OCI-LY3 (cell line): Measurements from ENCODE around the gene TSPAN1.

Experiments used
- H2AFZ ChIP-seq: fragments of 200-600, 300-600 bp; shearing (Covaris generic); 2 replicates; pipeline ENCODE4 v1.6.0; 2014; ENCODE audit warnings: antibody characterized with exemption, low read depth, low read length
- H3K27ac ChIP-seq: fragments of 200-600, 300-600 bp; sonication (generic); 2 replicates; pipeline ENCODE4 v1.5.1; 2014; ENCODE audit warnings: mild to moderate bottlenecking, low read length, moderate library complexity, mixed read lengths
- H3K27me3 ChIP-seq: fragments of 200-600, 300-600 bp; sonication (generic); 2 replicates; pipeline ENCODE4 v1.6.1; 2014; ENCODE audit warnings: low read depth, low read length, mixed read lengths
- H3K36me3 ChIP-seq: fragments of 200-600, 300-600 bp; sonication (generic); replicated peaks from 2 replicates; pipeline ENCODE3; 2014; ENCODE audit warnings: low read depth, low read length, mixed read lengths
- H3K4me1 ChIP-seq: fragments of 300-600, 200-600 bp; sonication (generic); 2 replicates; pipeline ENCODE4 v1.6.1; 2014; ENCODE audit warnings: low read length, mixed read lengths
- H3K4me2 ChIP-seq: fragments of 200-600, 300-600 bp; sonication (generic); 2 replicates; pipeline ENCODE4 v1.6.1; 2014; ENCODE audit warnings: low read length, mixed read lengths
- H3K4me3 ChIP-seq: fragments of 300-600, 200-600 bp; sonication (generic); 2 replicates; pipeline ENCODE4 v1.5.1; 2014; ENCODE audit warnings: antibody characterized with exemption, mild to moderate bottlenecking, low read length, moderate library complexity
- H3K79me2 ChIP-seq: fragments of 300-600, 200-600 bp; shearing (Covaris generic); 2 replicates; pipeline ENCODE4 v1.6.1; 2014; ENCODE audit warnings: mild to moderate bottlenecking, low read length, mixed read lengths
- H3K9ac ChIP-seq: fragments of 300-600, 200-600 bp; shearing (Covaris generic); 2 replicates; pipeline ENCODE4 v1.6.0; 2014; ENCODE audit warnings: mild to moderate bottlenecking, low read length, moderate library complexity
- H3K9me3 ChIP-seq: fragments of 200-600, 300-600 bp; shearing (Covaris generic); 2 replicates; pipeline ENCODE4 v1.6.1; 2014; ENCODE audit warnings: low read length, mixed read lengths; ENCODE audit not compliant: insufficient read depth
- H4K20me1 ChIP-seq: fragments of 200-600, 300-600 bp; sonication (generic); 2 replicates; pipeline ENCODE4 v1.6.1; 2016; ENCODE audit warnings: low read length, mixed read lengths; ENCODE audit not compliant: insufficient read depth
- CTCF ChIP-seq: fragments of 200-600, 300-600 bp; sonication (generic); IDR thresholded peaks from 2 replicates; pipeline ENCODE4 v1.5.1; 2014; ENCODE audit warnings: antibody characterized with exemption, low read length, low read depth
- EZH2phosphoT487 ChIP-seq: fragments of 200-600 bp; shearing (Covaris generic); IDR thresholded peaks from 2 replicates; pipeline ENCODE4 v1.6.1; 2018; ENCODE audit warnings: antibody characterized with exemption, mixed run types, low read depth

TSPAN1 gene

GRCh38 chr1:46133781-46134350 lies 41.0 kb upstream of the TSPAN1 start:
- Histone ChIP-seq H3K27ac (no peak overlapping the region), H3K9me3 (no peaks in the 10 kb centered on the region), H3K79me2 (no peaks in the 10 kb centered on the region; the same call in 1 of the 2 replicates), H3K4me3 (peak overlapping the region; percentile 97), H3K27me3 (peaks cover 4% of the 10 kb centered on the region; the same call in 1 of the 2 replicates), H3K9ac (peak overlapping the region; percentile 70), H3K36me3 (no peaks in the 10 kb centered on the region), H3K4me1 (peaks cover 21% of the 10 kb centered on the region), H4K20me1 (no peaks in the 10 kb centered on the region), H3K4me2 (peak overlapping the region; percentile 99), H2AFZ (no peak overlapping the region)
- TF ChIP-seq CTCF: no peak
- TF ChIP-seq EZH2phosphoT487: no peak

GRCh38 chr1:46134660-46135331 lies 40.1 kb upstream of the TSPAN1 start:
- Histone ChIP-seq H3K79me2 (no peaks in the 10 kb centered on the region; the same call in 1 of the 2 replicates), H3K4me1 (peaks cover 21% of the 10 kb centered on the region), H3K9me3 (no peaks in the 10 kb centered on the region), H3K27ac (no peak overlapping the region), H3K9ac (no peak overlapping the region), H4K20me1 (no peaks in the 10 kb centered on the region), H2AFZ (no peak overlapping the region), H3K27me3 (peaks cover 4% of the 10 kb centered on the region; the same call in 1 of the 2 replicates), H3K36me3 (no peaks in the 10 kb centered on the region), H3K4me2 (no peak overlapping the region), H3K4me3 (no peak overlapping the region)
- TF ChIP-seq CTCF (no peak), EZH2phosphoT487 (no peak)

- no peak overlapping the region for H2AFZ ChIP-seq
- no peak overlapping the region for H3K4me2 ChIP-seq
- no peak overlapping the region for H3K27ac ChIP-seq
These were observed 38.2 kb upstream of the TSPAN1 start for GRCh38 chr1:46136711-46137110.

More at GRCh38 chr1:46136711-46137110, 38.2 kb upstream of the TSPAN1 start:
- no peaks in the 10 kb centered on the region for H4K20me1 ChIP-seq
- H3K27me3 ChIP-seq: peaks cover 4% of the 10 kb centered on the region; the same call in 1 of the 2 replicates
- peaks cover 13% of the 10 kb centered on the region for H3K4me1 ChIP-seq
- H3K4me3 ChIP-seq: no peak overlapping the region
- no peaks in the 10 kb centered on the region for H3K36me3 ChIP-seq
- TF ChIP-seq CTCF (no peak), EZH2phosphoT487 (no peak)
- H3K9me3 ChIP-seq: no peaks in the 10 kb centered on the region
- H3K79me2 ChIP-seq: no peaks in the 10 kb centered on the region
- no peak overlapping the region for H3K9ac ChIP-seq
